B cell (primary cell): ENCODE data around the gene ADK. TPM values are rescaled to one million over a fixed set of nuclear protein-coding genes. Genes with fewer than 3 reads are reported as not detected.

Experiments
- ATAC-seq: fragments of 200-7000 bp; cut with Tn5 transposase; one replicate; pipeline ENCODE4 v1.10.0; 2021; ENCODE audit warnings: low read depth, mild to moderate bottlenecking, moderate number of reproducible peaks, moderate library complexity
- CTCF ChIA-PET: fragments of 350-600 bp; sonication (Branson Sonifier 250); formaldehyde crosslinking; loops from one replicate; lab custom pipeline; 2021; ENCODE audit warnings: antibody characterized with exemption, inconsistent platforms; lab: Charles Lee
- POLR2A ChIA-PET: fragments of 350-600 bp; sonication (Branson Sonifier 250); formaldehyde crosslinking; loops from one replicate; lab custom pipeline; 2021; ENCODE audit warnings: antibody characterized with exemption; lab: Charles Lee
- DNase-seq: peaks from one replicate; pipeline ENCODE4 v3.0.0; 2013
- H2AFZ ChIP-seq: 2 replicates; pipeline ENCODE4 v1.6.1; 2012; ENCODE audit warnings: mild to moderate bottlenecking, low read depth, low read length; ENCODE audit not compliant: insufficient read depth, poor library complexity, severe bottlenecking
- H3K27ac ChIP-seq, 2 donors: 1 replicate in 1 of 2; 2 replicates in 1 of 2; pipeline ENCODE4 v1.5.1; 2012 to 2013; ENCODE audit warnings: low read length in 2 of 2, mild to moderate bottlenecking in 2 of 2, moderate library complexity in 1 of 2
- H3K27me3 ChIP-seq, 4 experiments: fragments of 200-600 bp in 1 of 4; sonication (generic) in 1 of 4; replicated peaks in 1 of 4; 1 replicate in 2 of 4; 2 replicates in 2 of 4; pipeline versions ENCODE4 v1.6.1 to v1.7.0; 2013 to 2016; ENCODE audit warnings: low read length in 3 of 4, mild to moderate bottlenecking in 2 of 4, mixed read lengths in 1 of 4, moderate library complexity in 1 of 4; ENCODE audit not compliant: insufficient read depth in 4 of 4, control insufficient read depth in 3 of 4; ENCODE audit errors: control extremely low read depth in 1 of 4
- H3K36me3 ChIP-seq, 2 experiments: replicated peaks in 1 of 2; 1 replicate in 1 of 2; 2 replicates in 1 of 2; pipeline versions ENCODE4 v1.6.1 to v1.7.1; 2013; ENCODE audit warnings: low read length in 1 of 2; ENCODE audit not compliant: insufficient read depth in 2 of 2, control insufficient read depth in 1 of 2; ENCODE audit errors: control extremely low read depth in 1 of 2, extremely low read depth in 1 of 2
- H3K4me1 ChIP-seq, 2 donors: fragments of 200-600 bp in 1 of 2; sonication (generic) in 1 of 2; 1 replicate in 1 of 2; 2 replicates in 1 of 2; pipeline versions ENCODE4 v1.5.1 to v1.6.1; 2013 to 2017; ENCODE audit warnings: low read length in 2 of 2; ENCODE audit not compliant: control insufficient read depth in 2 of 2, insufficient read depth in 2 of 2
- H3K4me2 ChIP-seq: replicated peaks from 2 replicates; pipeline ENCODE3; 2012; ENCODE audit warnings: mild to moderate bottlenecking, low read depth, low read length; ENCODE audit not compliant: poor library complexity, severe bottlenecking
- H3K4me3 ChIP-seq, 5 experiments: fragments of 200-600 bp in 1 of 5; sonication (generic) in 1 of 5; 1 replicate in 3 of 5; 2 replicates in 2 of 5; pipeline versions ENCODE4 v1.5.1 to v1.7.0; 2011 to 2016; ENCODE audit warnings: low read length in 4 of 5, mild to moderate bottlenecking in 4 of 5, low read depth in 2 of 5, control low read depth in 1 of 5, moderate library complexity in 1 of 5; ENCODE audit not compliant: insufficient read depth in 1 of 5; ENCODE audit errors: control extremely low read depth in 1 of 5, extremely low read depth in 1 of 5
- H3K79me2 ChIP-seq: fragments of 200-600 bp; sonication (generic); one replicate; pipeline ENCODE4 v1.6.0; 2016; ENCODE audit warnings: low read length; ENCODE audit not compliant: control insufficient read depth, insufficient read depth
- H3K9ac ChIP-seq: fragments of 200-600 bp; sonication (generic); 2 replicates; pipeline ENCODE4 v1.6.1; 2017; ENCODE audit warnings: mild to moderate bottlenecking, low read length, moderate library complexity
- H3K9me3 ChIP-seq, 3 donors: one replicate each; pipeline versions ENCODE4 v1.6.1 to v1.7.1; 2013; ENCODE audit warnings: low read length in 2 of 3; ENCODE audit not compliant: control insufficient read depth in 2 of 3, insufficient read depth in 1 of 3; ENCODE audit errors: control extremely low read depth in 1 of 3
- H4K20me1 ChIP-seq: 2 replicates; pipeline ENCODE4 v1.6.0; 2012; ENCODE audit warnings: mild to moderate bottlenecking, low read length; ENCODE audit not compliant: insufficient read depth, control insufficient read depth, poor library complexity, severe bottlenecking
- H3K27ac Mint-ChIP-seq: one replicate; pipeline ENCODE4 v1.8.0; 2021; ENCODE audit warnings: mixed read lengths
- H3K27me3 Mint-ChIP-seq: one replicate; pipeline ENCODE4 v1.8.0; 2021; ENCODE audit warnings: mixed read lengths
- H3K4me1 Mint-ChIP-seq: one replicate; pipeline ENCODE4 v1.8.0; 2021; ENCODE audit warnings: mixed read lengths
- H3K4me3 Mint-ChIP-seq: one replicate; pipeline ENCODE4 v1.8.0; 2021; ENCODE audit warnings: mixed read lengths
- H3K9me3 Mint-ChIP-seq: one replicate; pipeline ENCODE4 v1.8.0; 2022; ENCODE audit warnings: mixed read lengths; ENCODE audit not compliant: insufficient read depth
- CTCF ChIP-seq: fragments of 200-600 bp; IDR thresholded peaks from one replicate; pipeline ENCODE4 v1.8.0; 2022; ENCODE audit warnings: antibody characterized with exemption, mild to moderate bottlenecking
- EZH2 ChIP-seq: IDR thresholded peaks from 2 replicates; pipeline ENCODE4 v1.6.1; 2012; ENCODE audit warnings: borderline replicate concordance, low read depth, mild to moderate bottlenecking, moderate library complexity, low read length; ENCODE audit not compliant: insufficient read depth, poor library complexity, severe bottlenecking
- WGBS: methylation state at CpG from one replicate; pipeline ENCODE4 v1.1.5; 2013; ENCODE audit warnings: missing lambda C conversion rate; ENCODE audit not compliant: insufficient coverage; 5-methylcytosine and 5-hydroxymethylcytosine counted together
- intact Hi-C: fragments of 100-400 bp; cut with micrococcal nuclease; formaldehyde crosslinking; loops from one replicate; pipeline ENCODE4 v1.10.0; 2022
- polyA plus RNA-seq: library from polyadenylated mRNA; depleted of rRNA; stranded (reverse); fragments of >200 nt; gene quantifications from 2 replicates; pipeline ENCODE4 v1.2.3, GENCODE V29; 2012
- total RNA-seq, 2 donors: library from RNA; stranded (reverse); fragments of 120-200 nt in 1 of 2; gene quantifications; 1 replicate in 1 of 2; 2 replicates in 1 of 2; pipeline versions ENCODE4 v1.2.3 to v1.2.4, GENCODE V29; 2013 to 2022

The ADK gene
- total and polyA plus RNA-seq, 2 donors (not counting 1 experiment from before 2014, with no cell fraction given) = 37.2 to 52.6 TPM

GRCh38 chr10:74175510-74176379 lies 24.7 kb downstream of the ADK start:
- peak overlapping the region; percentile 92 to 95 for H3K27ac ChIP-seq
- ChIA-PET POLR2A (interaction anchor here (1.2 to 3.5 kb wide), 5 partner anchors 9 to 53 kb away, joined by 4 to 31 read pairs (median 8); partner anchors contain the start of genes ADK and AP3M1), CTCF (interaction anchor here (0.8 to 2.2 kb wide), 8 partner anchors 9 to 59 kb away, joined by 3 to 11 read pairs (median 4); partner anchors contain the start of genes ADK and AP3M1)
- DNase-seq (no peak), ATAC-seq (no peak)
- intact Hi-C loops = loop anchor here (1.0 to 5.0 kb wide), 7 partner anchors 8 to 1035 kb away; partner anchors contain the start of genes ADK, KAT6B, SAMD8 and VDAC2
- H3K36me3 ChIP-seq = peaks cover 0 to 2% of the 10 kb centered on the region in 2 experiments
- no peaks in the 10 kb centered on the region for H3K9me3 Mint-ChIP-seq
- TF ChIP-seq CTCF (no peak), EZH2 (no peak)
- H3K27ac Mint-ChIP-seq = peak overlapping the region; percentile 98
- peak overlapping the region; percentile 97 for H3K4me3 Mint-ChIP-seq
- WGBS = 8% methylated on average over 5 of the region's 10 CpGs
- H3K9me3 ChIP-seq = no peaks in the 10 kb centered on the region
- H3K4me1 ChIP-seq = peaks cover 44 to 54% of the 10 kb centered on the region in 2 donors
- H3K79me2 ChIP-seq = peaks cover 93% of the 10 kb centered on the region
- peaks cover 53% of the 10 kb centered on the region for H3K4me1 Mint-ChIP-seq
- peak overlapping the region; percentile 89 for H3K9ac ChIP-seq
- peak overlapping the region; percentile 85 to 96 (median 95) for H3K4me3 ChIP-seq
- peak overlapping the region; percentile 97 for H2AFZ ChIP-seq
- no peaks in the 10 kb centered on the region for H4K20me1 ChIP-seq
- H3K27me3 Mint-ChIP-seq = no peaks in the 10 kb centered on the region
- H3K4me2 ChIP-seq = peak overlapping the region; percentile 86
- H3K27me3 ChIP-seq = no peaks in the 10 kb centered on the region
